K562 (cell line): ENCODE data around the gene PHF12. TPM values are rescaled to one million over a fixed set of nuclear protein-coding genes. Genes with fewer than 3 reads are reported as not detected.

Experiments used
- ATAC-seq: fragments of 200-7000 bp; cut with Tn5 transposase; 3 replicates; pipeline ENCODE4 v1.9.1; 2020; ENCODE audit warnings: moderate library complexity
- BruUV-seq: library from RNA; stranded (reverse); fragments of 400-500 nt; replicated peaks from 2 replicates; lab custom pipeline; 2021; lab: Mats Ljungman, UMichigan
- CTCF ChIA-PET: fragments of 300-600 bp; formaldehyde crosslinking; extraction: SDS; loops from one replicate; lab custom pipeline; 2021; ENCODE audit warnings: low intra/inter-chr PET ratio; lab: Yijun Ruan, JAX
- POLR2A ChIA-PET: fragments of 300-600, 350-650 bp; sonication (Branson Sonifier 250); formaldehyde crosslinking; extraction: SDS; loops from one replicate; lab custom pipeline; 2021; ENCODE audit warnings: antibody characterized with exemption, inconsistent platforms; lab: Yijun Ruan, JAX
- DNase-seq, 4 experiments: peaks; one replicate each; pipeline versions ENCODE4 v3.0.0 to v3.0.0-alpha.2; 2011 to 2018; ENCODE audit warnings: low spot score in 3 of 4, mixed read lengths in 3 of 4; ENCODE audit errors: extremely low read depth in 1 of 4
- FAIRE-seq: peaks from 2 replicates; lab custom pipeline; 2011; peaks lifted over from hg19 to GRCh38; lab: Jason Lieb, UNC
- H2AFZ ChIP-seq: 2 replicates; pipeline ENCODE4 v1.6.0; 2011; ENCODE audit warnings: low read depth, low read length, control low read depth, inconsistent platforms
- H3K27ac ChIP-seq: fragments of 200-600 bp; 3 replicates; pipeline ENCODE4 v1.8.0; 2011; ENCODE audit warnings: low read depth, mild to moderate bottlenecking, control low read depth, inconsistent platforms, low read length, moderate library complexity, mixed read lengths; ENCODE audit errors: extremely low read depth
- H3K27me3 ChIP-seq, 2 experiments: fragments of 300-600 bp in 1 of 2; 2 replicates in 1 of 2; 3 replicates in 1 of 2; pipeline versions ENCODE4 v1.6.0 to v1.8.0; 2011; ENCODE audit warnings: inconsistent platforms in 2 of 2, low read length in 2 of 2, mild to moderate bottlenecking in 1 of 2, mixed read lengths in 1 of 2, moderate library complexity in 1 of 2; ENCODE audit not compliant: control insufficient read depth in 2 of 2, insufficient read depth in 2 of 2
- H3K36me3 ChIP-seq: fragments of 300-600 bp; 3 replicates; pipeline ENCODE4 v1.8.0; 2011; ENCODE audit warnings: mild to moderate bottlenecking, low read length, inconsistent platforms; ENCODE audit not compliant: control insufficient read depth, insufficient read depth
- H3K4me1 ChIP-seq, 2 experiments: fragments of 200-600 bp in 1 of 2; replicated peaks in 1 of 2; 2 replicates in 1 of 2; 3 replicates in 1 of 2; pipeline versions ENCODE4 v1.5.1 to v1.8.0; 2011; ENCODE audit warnings: inconsistent platforms in 2 of 2, low read length in 2 of 2, mild to moderate bottlenecking in 1 of 2, mixed read lengths in 1 of 2, moderate library complexity in 1 of 2; ENCODE audit not compliant: control insufficient read depth in 2 of 2, insufficient read depth in 2 of 2
- H3K4me2 ChIP-seq: 2 replicates; pipeline ENCODE4 v1.6.1; 2011; ENCODE audit warnings: low read length, control low read depth, inconsistent platforms, mixed read lengths; ENCODE audit not compliant: insufficient read depth
- H3K4me3 ChIP-seq: fragments of 200-600 bp; sonication (generic), shearing (Covaris generic); 2 replicates; pipeline ENCODE4 v1.5.1; 2016; ENCODE audit warnings: control low read depth, inconsistent platforms
- H3K79me2 ChIP-seq: fragments of 200-600 bp; 3 replicates; pipeline ENCODE4 v1.8.0; 2011; ENCODE audit warnings: low read length, inconsistent platforms; ENCODE audit not compliant: control insufficient read depth, insufficient read depth
- H3K9ac ChIP-seq, 2 experiments: 2 replicates each; pipeline versions ENCODE4 v1.6.0 to v1.6.1; 2011; ENCODE audit warnings: low read depth in 2 of 2, low read length in 2 of 2, control low read depth in 1 of 2, inconsistent platforms in 1 of 2, mild to moderate bottlenecking in 1 of 2, mixed read lengths in 1 of 2; ENCODE audit not compliant: insufficient read depth in 1 of 2
- H3K9me1 ChIP-seq: one replicate; pipeline ENCODE4 v1.6.0; 2011; ENCODE audit warnings: inconsistent platforms, mild to moderate bottlenecking, low read length, moderate library complexity; ENCODE audit not compliant: control insufficient read depth, insufficient read depth
- H3K9me3 ChIP-seq: replicated peaks from 2 replicates; pipeline ENCODE4 v1.5.1; 2011; ENCODE audit warnings: low read depth, low read length, inconsistent platforms; ENCODE audit not compliant: control insufficient read depth, insufficient read depth
- H4K20me1 ChIP-seq: replicated peaks from 2 replicates; pipeline ENCODE4 v1.6.1; 2011; ENCODE audit warnings: low read length, inconsistent platforms, mixed read lengths; ENCODE audit not compliant: control insufficient read depth, insufficient read depth
- MCM7 ChIP-seq, 2 experiments: fragments of 450-650 bp; IDR thresholded peaks; 2 replicates each; pipeline ENCODE4 v1.6.1; 2016 to 2018
- MXI1 ChIP-seq: IDR thresholded peaks from 2 replicates; pipeline ENCODE4 v1.6.1; 2011; ENCODE audit warnings: low read depth, mild to moderate bottlenecking, improper control_type of control experiment, low read length
- MYNN ChIP-seq, 2 experiments: sonication (generic); formaldehyde crosslinking in 1 of 2; IDR thresholded peaks; 2 replicates each; pipeline versions ENCODE4 v1.5.0 to v1.6.1; 2016 to 2020; ENCODE audit warnings: antibody characterized with exemption in 1 of 2, missing genetic modification reagents in 1 of 2
- NCOR1 ChIP-seq: fragments of 450-650 bp; IDR thresholded peaks from 2 replicates; pipeline ENCODE4 v1.6.1; 2016; ENCODE audit warnings: mild to moderate bottlenecking, moderate library complexity
- POLR2A ChIP-seq: fragments of 450-650 bp; conservative IDR thresholded peaks from 2 replicates; pipeline ENCODE4 v1.6.1; 2016
- SMARCE1 ChIP-seq: fragments of 450-650 bp; IDR thresholded peaks from 2 replicates; pipeline ENCODE4 v1.7.1; 2016; ENCODE audit warnings: mild to moderate bottlenecking
- ZC3H8 ChIP-seq: fragments of 450-650 bp; IDR thresholded peaks from 2 replicates; pipeline ENCODE4 v1.6.1; 2017
- ZNF436 ChIP-seq: fragments of 250-450, 450-650 bp; sonication (Bioruptor Pico); formaldehyde crosslinking; IDR thresholded peaks from 2 replicates; pipeline ENCODE4 v1.7.0; 2020; ENCODE audit warnings: mild to moderate bottlenecking
- ZNF77 ChIP-seq: fragments of 250-450 bp; sonication (Bioruptor Pico); IDR thresholded peaks from 2 replicates; pipeline ENCODE4 v1.5.0; 2020
- WGBS: fragments of 100-300 bp; shearing (Covaris generic); methylation state at CpG from one replicate; pipeline ENCODE4 v1.1.6; 2016; ENCODE audit warnings: low coverage, mixed read lengths; ENCODE audit not compliant: insufficient coverage; ENCODE audit errors: missing lambda C conversion rate; 5-methylcytosine and 5-hydroxymethylcytosine counted together
- in situ Hi-C: fragments of 300-500 bp; cut with MboI; formaldehyde crosslinking; loops from 4 replicates; pipeline ENCODE4 v1.15.0; 2018; ENCODE audit warnings: inconsistent platforms, mixed read lengths
- intact Hi-C: fragments of 100-400 bp; cut with micrococcal nuclease; formaldehyde crosslinking; loops from 2 replicates; pipeline ENCODE4 v1.14.2; 2022
- polyA plus RNA-seq, 8 experiments: library from polyadenylated mRNA; depleted of rRNA in 4 of 8; stranded (reverse) in 5 of 8; unstranded in 3 of 8; fragments of >200 nt; fragmentation: Nextera tagmentation in 2 of 8; fragmentation: Illumina TruSeq in 1 of 8; extraction: Ambion mirVana in 2 of 8; extraction: Trizol in 1 of 8; gene quantifications; 2 replicates each; pipeline versions ENCODE4 v1.2.1 to v1.2.3, GENCODE V29; 2011 to 2014; ENCODE audit warnings: inconsistent platforms in 1 of 8, missing spikeins in 1 of 8
- total RNA-seq, 7 experiments: library from RNA; depleted of rRNA in 6 of 7; stranded (reverse); fragments of >200 nt in 6 of 7; fragmentation: Illumina TruSeq in 2 of 7; extraction: Trizol in 2 of 7; gene quantifications; 2 replicates each; pipeline versions ENCODE4 v1.2.1 to v1.2.3, GENCODE V29; 2011 to 2021; ENCODE audit warnings: low replicate concordance in 1 of 7

Gene PHF12
- total and polyA plus RNA-seq, 9 of the 15 experiments (the other 6 are each of a cell fraction or from before 2014, with no cell fraction given) = 0.82 to 31.3 (median 13.5) TPM

- Histone ChIP-seq H3K9ac (no peak overlapping the region; a peak in 1 of 4 replicates), H3K4me3 (no peak overlapping the region), H3K4me1 (peaks cover 24 to 34% of the 10 kb centered on the region in 2 experiments), H3K36me3 (peaks cover 44% of the 10 kb centered on the region), H4K20me1 (no peaks in the 10 kb centered on the region), H3K9me1 (no peaks in the 10 kb centered on the region), H3K27ac (no peak overlapping the region; the same call in 2 of the 3 replicates), H3K27me3 (no peaks in the 10 kb centered on the region)
- FAIRE-seq = no peak
- POLR2A ChIA-PET = interaction anchor here (0.6 to 7.5 kb wide), 7 partner anchors 13 to 133 kb away, joined by 3 to 49 read pairs (median 4); partner anchors contain the start of gene FAM222B
- peak in 1 of 4 experiments; percentile 10 for DNase-seq
- in situ Hi-C loops = no loop called here
- 68% methylated on average over 3 of the region's 3 CpGs for WGBS
- TF ChIP-seq POLR2A = peak; percentile 7; the same call in 1 of the 2 replicates
- TF ChIP-seq ZNF77 (CRISPR knock-in tag) = peak; percentile 27; the same call in 1 of the 2 replicates
- no peak for TF ChIP-seq MXI1
- peak; percentile 9; the same call in 1 of the 2 replicates for TF ChIP-seq NCOR1
- TF ChIP-seq MYNN (IDR thresholded peaks at IDR 0.05) = 0 out of 2 replicates have a peak, but pooled peaks have one; percentile 34
- no peak for TF ChIP-seq MYNN (CRISPR knock-in tag; IDR thresholded peaks at IDR 0.05)
- no peak for TF ChIP-seq SMARCE1
- TF ChIP-seq ZNF436 (CRISPR knock-in tag) = 0 out of 2 replicates have a peak, but pooled peaks have one; percentile 11
- TF ChIP-seq ZC3H8 = no peak
- no peak for TF ChIP-seq MCM7 (IDR thresholded peaks at IDR 0.05)
- TF ChIP-seq, all 486 proteins: peak for 5
- peaks cover 3% of the 10 kb centered on the region for H3K9me3 ChIP-seq
- H2AFZ ChIP-seq = no peak overlapping the region
- TSS peak; percentile 3 for BruUV-seq
- ATAC-seq = no peak
- peak overlapping the region; percentile 54 for H3K4me2 ChIP-seq
- H3K79me2 ChIP-seq = peaks cover 76% of the 10 kb centered on the region
- intact Hi-C loops = no loop called here
- CTCF ChIA-PET = no interaction called here
Observed at GRCh38 chr17:28857905-28858800, 93.2 kb downstream of the PHF12 start.
